GM23338 (cell line): ENCODE data around the gene GSTK1. TPM values are rescaled to one million over a fixed set of nuclear protein-coding genes. Genes with fewer than 3 reads are reported as not detected.

Experiments used
- ATAC-seq: fragments of 200-7000 bp; cut with Tn5 transposase; 3 replicates; pipeline ENCODE4 v1.9.1; 2020
- DNase-seq: peaks from one replicate; pipeline ENCODE4 v3.0.0-alpha.2; 2015; ENCODE audit warnings: low spot score
- H2AFZ ChIP-seq: fragments of 200-600 bp; sonication (generic); 2 replicates; pipeline ENCODE4 v1.8.0; 2016; ENCODE audit warnings: antibody characterized with exemption, mild to moderate bottlenecking, moderate library complexity
- H3F3A ChIP-seq: fragments of 200-600 bp; sonication (generic); replicated peaks from 2 replicates; pipeline ENCODE4 v1.8.0; 2017; ENCODE audit warnings: antibody characterized with exemption, mixed run types, low read depth
- H3K27ac ChIP-seq: fragments of 200-600 bp; sonication (generic); 2 replicates; pipeline ENCODE4 v1.6.1; 2016; ENCODE audit warnings: low read depth
- H3K27me3 ChIP-seq: fragments of 200-600 bp; sonication (generic); 2 replicates; pipeline ENCODE4 v1.8.0; 2016; ENCODE audit warnings: mild to moderate bottlenecking, mixed run types, moderate library complexity; ENCODE audit not compliant: insufficient read depth
- H3K36me3 ChIP-seq: fragments of 200-600 bp; sonication (generic); 2 replicates; pipeline ENCODE4 v1.8.0; 2016; ENCODE audit warnings: mild to moderate bottlenecking; ENCODE audit not compliant: insufficient read depth
- H3K4me1 ChIP-seq: fragments of 200-600 bp; sonication (generic); 2 replicates; pipeline ENCODE4 v1.8.0; 2016; ENCODE audit warnings: mild to moderate bottlenecking, moderate library complexity; ENCODE audit not compliant: insufficient read depth
- H3K4me2 ChIP-seq: fragments of 200-600 bp; sonication (generic); 2 replicates; pipeline ENCODE4 v1.7.1; 2017; ENCODE audit warnings: mixed run types
- H3K4me3 ChIP-seq: fragments of 200-600 bp; sonication (generic); 2 replicates; pipeline ENCODE4 v1.6.1; 2016; ENCODE audit warnings: mixed run types
- H3K79me2 ChIP-seq: fragments of 200-600 bp; sonication (generic); replicated peaks from 2 replicates; pipeline ENCODE4 v1.8.0; 2017; ENCODE audit warnings: mild to moderate bottlenecking; ENCODE audit not compliant: insufficient read depth
- H3K9me2 ChIP-seq: fragments of 200-600 bp; sonication (generic); 2 replicates; pipeline ENCODE4 v1.8.0; 2017; ENCODE audit not compliant: insufficient read depth
- H4K20me1 ChIP-seq: fragments of 200-600 bp; sonication (generic); replicated peaks from 2 replicates; pipeline ENCODE4 v1.8.0; 2017; ENCODE audit warnings: mild to moderate bottlenecking; ENCODE audit not compliant: insufficient read depth
- H3K27ac Mint-ChIP-seq: 2 replicates; pipeline ENCODE4 v1.8.0; 2020; ENCODE audit warnings: inconsistent platforms, mild to moderate bottlenecking, moderate library complexity, mixed read lengths
- H3K27me3 Mint-ChIP-seq: 3 replicates; pipeline ENCODE4 v1.8.0; 2022; ENCODE audit warnings: low read depth, mild to moderate bottlenecking, moderate library complexity, mixed read lengths, inconsistent platforms; ENCODE audit not compliant: insufficient read depth, poor library complexity
- H3K36me3 Mint-ChIP-seq: 3 replicates; pipeline ENCODE4 v1.8.0; 2021; ENCODE audit warnings: low read depth, mild to moderate bottlenecking, inconsistent platforms, moderate library complexity, mixed read lengths
- H3K4me1 Mint-ChIP-seq: 3 replicates; pipeline ENCODE4 v1.8.0; 2020; ENCODE audit warnings: mild to moderate bottlenecking, inconsistent platforms, mixed read lengths
- H3K4me3 Mint-ChIP-seq: 3 replicates; pipeline ENCODE4 v1.8.0; 2021; ENCODE audit warnings: moderate library complexity, mild to moderate bottlenecking, inconsistent platforms, mixed read lengths
- H3K9me3 Mint-ChIP-seq: 3 replicates; pipeline ENCODE4 v1.8.0; 2020; ENCODE audit warnings: moderate library complexity, mild to moderate bottlenecking, inconsistent platforms, mixed read lengths
- CREB1 ChIP-seq: fragments of 250-450 bp; sonication (Bioruptor Pico); IDR thresholded peaks from 2 replicates; pipeline ENCODE4 v1.5.0; 2020; ENCODE audit warnings: low read depth, mild to moderate bottlenecking, moderate library complexity
- EZH2 ChIP-seq: fragments of 200-600 bp; sonication (generic); IDR thresholded peaks from one replicate; pipeline ENCODE4 v1.8.0; 2017; ENCODE audit warnings: antibody characterized with exemption, mild to moderate bottlenecking, low read depth; ENCODE audit not compliant: unreplicated experiment
- EZH2phosphoT487 ChIP-seq: fragments of 200-600 bp; sonication (generic); IDR thresholded peaks from one replicate; pipeline ENCODE4 v1.8.1; 2018; ENCODE audit warnings: antibody characterized with exemption; ENCODE audit not compliant: unreplicated experiment
- JUNB ChIP-seq: IDR thresholded peaks from one replicate; pipeline ENCODE4 v1.6.1; 2016; ENCODE audit warnings: antibody characterized with exemption; ENCODE audit not compliant: unreplicated experiment
- POLR2AphosphoS5 ChIP-seq: IDR thresholded peaks from 2 replicates; pipeline ENCODE4 v1.6.1; 2016; ENCODE audit warnings: antibody characterized with exemption, low read depth
- STAT1 ChIP-seq: IDR thresholded peaks from one replicate; pipeline ENCODE4 v1.6.1; 2016; ENCODE audit warnings: antibody characterized with exemption; ENCODE audit not compliant: unreplicated experiment
- ZNF114 ChIP-seq: fragments of 250-450 bp; sonication (Bioruptor Pico); IDR thresholded peaks from 2 replicates; pipeline ENCODE4 v1.5.0; 2020; ENCODE audit warnings: mild to moderate bottlenecking, moderate library complexity
- ZNF331 ChIP-seq: fragments of 250-450 bp; sonication (Bioruptor Pico); IDR thresholded peaks from 2 replicates; pipeline ENCODE4 v1.5.0; 2020; ENCODE audit warnings: low read depth, mild to moderate bottlenecking, moderate library complexity
- polyA plus RNA-seq: library from polyadenylated mRNA; unstranded; fragments of >200 nt; fragmentation: Nextera tagmentation; extraction: Ambion mirVana; gene quantifications from 2 replicates; pipeline ENCODE4 v1.2.1, GENCODE V29; 2016
- total RNA-seq: library from RNA; depleted of rRNA; stranded (reverse); fragments of >200 nt; shearing (Covaris generic); gene quantifications from 2 replicates; pipeline ENCODE4 v1.2.3, GENCODE V29; 2014
- TF ChIP-seq, protein P1 (sequence below): IDR thresholded peaks from 2 replicates; pipeline ENCODE4 v1.6.1; 2016; ENCODE audit warnings: antibody characterized with exemption
- TF ChIP-seq, protein P2 (sequence below), 2 experiments: fragments of 200-600 bp in 1 of 2; sonication (generic) in 1 of 2; conservative IDR thresholded peaks; 2 replicates each; pipeline versions ENCODE4 v1.5.1 to v1.6.1; 2016 to 2017; ENCODE audit warnings: antibody characterized with exemption in 2 of 2, low read depth in 2 of 2, mild to moderate bottlenecking in 2 of 2, moderate library complexity in 1 of 2
- TF ChIP-seq, protein P3 (sequence below): fragments of 250-450 bp; sonication (Bioruptor Pico); IDR thresholded peaks from 2 replicates; pipeline ENCODE4 v1.5.0; 2020; ENCODE audit warnings: mild to moderate bottlenecking, moderate library complexity

The GSTK1 gene
- total and polyA plus RNA-seq, 2 experiments from 2014 or later = 26.4 to 27.5 TPM

DNA sequence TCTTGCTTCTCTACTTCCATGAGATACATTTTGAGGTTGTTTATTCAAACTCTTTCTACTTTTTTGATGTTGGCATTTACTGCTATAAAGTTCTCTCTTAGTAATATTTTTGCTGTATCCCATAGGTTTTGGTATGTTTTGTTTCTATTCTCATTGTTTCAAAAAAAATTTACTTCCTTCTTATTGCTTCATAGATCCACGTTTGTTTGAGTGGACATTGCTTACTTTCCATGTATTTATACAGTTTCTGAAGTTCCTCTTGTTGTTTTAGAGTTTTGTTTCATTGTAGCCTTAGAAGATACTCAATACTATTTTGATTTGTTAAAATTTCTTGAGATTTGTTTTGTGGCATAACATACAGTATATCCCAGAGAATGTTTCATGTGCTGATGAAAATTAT, 27.7 kb upstream of the GSTK1 start:
- DNase-seq (no peak), ATAC-seq (no peak)
- Histone ChIP-seq H3K4me1 (no peaks in the 10 kb centered on the region), H3K79me2 (no peaks in the 10 kb centered on the region), H3F3A (no peaks in the 10 kb centered on the region), H3K36me3 (no peaks in the 10 kb centered on the region), H4K20me1 (no peaks in the 10 kb centered on the region), H2AFZ (no peak overlapping the region), H3K27me3 (no peaks in the 10 kb centered on the region), H3K4me2 (no peak overlapping the region), H3K27ac (no peak overlapping the region), H3K4me3 (no peak overlapping the region), H3K9me2 (no peaks in the 10 kb centered on the region)
- H3K27ac Mint-ChIP-seq = no peak overlapping the region
- peaks cover 5% of the 10 kb centered on the region for H3K27me3 Mint-ChIP-seq
- H3K4me1 Mint-ChIP-seq = no peaks in the 10 kb centered on the region; the same call in 2 of the 3 replicates
- H3K36me3 Mint-ChIP-seq = no peaks in the 10 kb centered on the region
- TF ChIP-seq STAT1 = no peak
- TF ChIP-seq ZNF114 = no peak
- no peak for TF ChIP-seq JUNB
- TF ChIP-seq, protein P1, sequence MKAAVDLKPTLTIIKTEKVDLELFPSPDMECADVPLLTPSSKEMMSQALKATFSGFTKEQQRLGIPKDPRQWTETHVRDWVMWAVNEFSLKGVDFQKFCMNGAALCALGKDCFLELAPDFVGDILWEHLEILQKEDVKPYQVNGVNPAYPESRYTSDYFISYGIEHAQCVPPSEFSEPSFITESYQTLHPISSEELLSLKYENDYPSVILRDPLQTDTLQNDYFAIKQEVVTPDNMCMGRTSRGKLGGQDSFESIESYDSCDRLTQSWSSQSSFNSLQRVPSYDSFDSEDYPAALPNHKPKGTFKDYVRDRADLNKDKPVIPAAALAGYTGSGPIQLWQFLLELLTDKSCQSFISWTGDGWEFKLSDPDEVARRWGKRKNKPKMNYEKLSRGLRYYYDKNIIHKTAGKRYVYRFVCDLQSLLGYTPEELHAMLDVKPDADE = no peak
- no peak for TF ChIP-seq EZH2
- TF ChIP-seq, protein P2, sequence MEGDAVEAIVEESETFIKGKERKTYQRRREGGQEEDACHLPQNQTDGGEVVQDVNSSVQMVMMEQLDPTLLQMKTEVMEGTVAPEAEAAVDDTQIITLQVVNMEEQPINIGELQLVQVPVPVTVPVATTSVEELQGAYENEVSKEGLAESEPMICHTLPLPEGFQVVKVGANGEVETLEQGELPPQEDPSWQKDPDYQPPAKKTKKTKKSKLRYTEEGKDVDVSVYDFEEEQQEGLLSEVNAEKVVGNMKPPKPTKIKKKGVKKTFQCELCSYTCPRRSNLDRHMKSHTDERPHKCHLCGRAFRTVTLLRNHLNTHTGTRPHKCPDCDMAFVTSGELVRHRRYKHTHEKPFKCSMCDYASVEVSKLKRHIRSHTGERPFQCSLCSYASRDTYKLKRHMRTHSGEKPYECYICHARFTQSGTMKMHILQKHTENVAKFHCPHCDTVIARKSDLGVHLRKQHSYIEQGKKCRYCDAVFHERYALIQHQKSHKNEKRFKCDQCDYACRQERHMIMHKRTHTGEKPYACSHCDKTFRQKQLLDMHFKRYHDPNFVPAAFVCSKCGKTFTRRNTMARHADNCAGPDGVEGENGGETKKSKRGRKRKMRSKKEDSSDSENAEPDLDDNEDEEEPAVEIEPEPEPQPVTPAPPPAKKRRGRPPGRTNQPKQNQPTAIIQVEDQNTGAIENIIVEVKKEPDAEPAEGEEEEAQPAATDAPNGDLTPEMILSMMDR (conservative IDR thresholded peaks at IDR 0.05; ENCODE audit: low read depth in 2 of 2) = no peak
- no peak for TF ChIP-seq ZNF331 (CRISPR knock-in tag)
- TF ChIP-seq, protein P3, sequence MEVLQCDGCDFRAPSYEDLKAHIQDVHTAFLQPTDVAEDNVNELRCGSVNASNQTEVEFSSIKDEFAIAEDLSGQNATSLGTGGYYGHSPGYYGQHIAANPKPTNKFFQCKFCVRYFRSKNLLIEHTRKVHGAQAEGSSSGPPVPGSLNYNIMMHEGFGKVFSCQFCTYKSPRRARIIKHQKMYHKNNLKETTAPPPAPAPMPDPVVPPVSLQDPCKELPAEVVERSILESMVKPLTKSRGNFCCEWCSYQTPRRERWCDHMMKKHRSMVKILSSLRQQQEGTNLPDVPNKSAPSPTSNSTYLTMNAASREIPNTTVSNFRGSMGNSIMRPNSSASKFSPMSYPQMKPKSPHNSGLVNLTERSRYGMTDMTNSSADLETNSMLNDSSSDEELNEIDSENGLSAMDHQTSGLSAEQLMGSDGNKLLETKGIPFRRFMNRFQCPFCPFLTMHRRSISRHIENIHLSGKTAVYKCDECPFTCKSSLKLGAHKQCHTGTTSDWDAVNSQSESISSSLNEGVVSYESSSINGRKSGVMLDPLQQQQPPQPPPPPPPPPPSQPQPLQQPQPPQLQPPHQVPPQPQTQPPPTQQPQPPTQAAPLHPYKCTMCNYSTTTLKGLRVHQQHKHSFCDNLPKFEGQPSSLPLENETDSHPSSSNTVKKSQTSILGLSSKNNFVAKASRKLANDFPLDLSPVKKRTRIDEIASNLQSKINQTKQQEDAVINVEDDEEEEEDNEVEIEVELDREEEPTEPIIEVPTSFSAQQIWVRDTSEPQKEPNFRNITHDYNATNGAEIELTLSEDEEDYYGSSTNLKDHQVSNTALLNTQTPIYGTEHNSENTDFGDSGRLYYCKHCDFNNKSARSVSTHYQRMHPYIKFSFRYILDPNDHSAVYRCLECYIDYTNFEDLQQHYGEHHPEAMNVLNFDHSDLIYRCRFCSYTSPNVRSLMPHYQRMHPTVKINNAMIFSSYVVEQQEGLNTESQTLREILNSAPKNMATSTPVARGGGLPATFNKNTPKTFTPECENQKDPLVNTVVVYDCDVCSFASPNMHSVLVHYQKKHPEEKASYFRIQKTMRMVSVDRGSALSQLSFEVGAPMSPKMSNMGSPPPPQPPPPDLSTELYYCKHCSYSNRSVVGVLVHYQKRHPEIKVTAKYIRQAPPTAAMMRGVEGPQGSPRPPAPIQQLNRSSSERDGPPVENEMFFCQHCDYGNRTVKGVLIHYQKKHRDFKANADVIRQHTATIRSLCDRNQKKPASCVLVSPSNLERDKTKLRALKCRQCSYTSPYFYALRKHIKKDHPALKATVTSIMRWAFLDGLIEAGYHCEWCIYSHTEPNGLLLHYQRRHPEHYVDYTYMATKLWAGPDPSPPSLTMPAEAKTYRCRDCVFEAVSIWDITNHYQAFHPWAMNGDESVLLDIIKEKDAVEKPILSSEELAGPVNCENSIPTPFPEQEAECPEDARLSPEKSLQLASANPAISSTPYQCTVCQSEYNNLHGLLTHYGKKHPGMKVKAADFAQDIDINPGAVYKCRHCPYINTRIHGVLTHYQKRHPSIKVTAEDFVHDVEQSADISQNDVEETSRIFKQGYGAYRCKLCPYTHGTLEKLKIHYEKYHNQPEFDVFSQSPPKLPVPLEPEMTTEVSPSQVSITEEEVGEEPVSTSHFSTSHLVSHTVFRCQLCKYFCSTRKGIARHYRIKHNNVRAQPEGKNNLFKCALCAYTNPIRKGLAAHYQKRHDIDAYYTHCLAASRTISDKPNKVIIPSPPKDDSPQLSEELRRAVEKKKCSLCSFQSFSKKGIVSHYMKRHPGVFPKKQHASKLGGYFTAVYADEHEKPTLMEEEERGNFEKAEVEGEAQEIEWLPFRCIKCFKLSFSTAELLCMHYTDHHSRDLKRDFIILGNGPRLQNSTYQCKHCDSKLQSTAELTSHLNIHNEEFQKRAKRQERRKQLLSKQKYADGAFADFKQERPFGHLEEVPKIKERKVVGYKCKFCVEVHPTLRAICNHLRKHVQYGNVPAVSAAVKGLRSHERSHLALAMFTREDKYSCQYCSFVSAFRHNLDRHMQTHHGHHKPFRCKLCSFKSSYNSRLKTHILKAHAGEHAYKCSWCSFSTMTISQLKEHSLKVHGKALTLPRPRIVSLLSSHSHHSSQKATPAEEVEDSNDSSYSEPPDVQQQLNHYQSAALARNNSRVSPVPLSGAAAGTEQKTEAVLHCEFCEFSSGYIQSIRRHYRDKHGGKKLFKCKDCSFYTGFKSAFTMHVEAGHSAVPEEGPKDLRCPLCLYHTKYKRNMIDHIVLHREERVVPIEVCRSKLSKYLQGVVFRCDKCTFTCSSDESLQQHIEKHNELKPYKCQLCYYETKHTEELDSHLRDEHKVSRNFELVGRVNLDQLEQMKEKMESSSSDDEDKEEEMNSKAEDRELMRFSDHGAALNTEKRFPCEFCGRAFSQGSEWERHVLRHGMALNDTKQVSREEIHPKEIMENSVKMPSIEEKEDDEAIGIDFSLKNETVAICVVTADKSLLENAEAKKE (CRISPR knock-in tag) = no peak
- no peak for TF ChIP-seq CREB1 (CRISPR knock-in tag)
- TF ChIP-seq EZH2phosphoT487 = no peak
- no peak for TF ChIP-seq POLR2AphosphoS5
- no peak overlapping the region for H3K4me3 Mint-ChIP-seq
- H3K9me3 Mint-ChIP-seq = peaks cover 17% of the 10 kb centered on the region
